HUES64 (cell line): ENCODE results near the gene CMSS1.

Source experiments
- H3K27ac ChIP-seq: 2 replicates; pipeline ENCODE4 v1.7.0; 2013; ENCODE audit warnings: low read depth, low read length, inconsistent platforms
- H3K27me3 ChIP-seq: 2 replicates; pipeline ENCODE4 v1.6.1; 2013; ENCODE audit warnings: mild to moderate bottlenecking, low read length; ENCODE audit not compliant: insufficient read depth
- H3K36me3 ChIP-seq: 2 replicates; pipeline ENCODE4 v1.6.1; 2013; ENCODE audit warnings: mild to moderate bottlenecking, low read length; ENCODE audit not compliant: insufficient read depth
- H3K4me1 ChIP-seq: 2 replicates; pipeline ENCODE4 v1.6.1; 2013; ENCODE audit warnings: mild to moderate bottlenecking, low read length, moderate library complexity; ENCODE audit not compliant: insufficient read depth
- H3K4me3 ChIP-seq: 2 replicates; pipeline ENCODE4 v1.5.1; 2013; ENCODE audit warnings: mild to moderate bottlenecking, low read length, moderate library complexity
- H3K9ac ChIP-seq: 2 replicates; pipeline ENCODE4 v1.6.1; 2013; ENCODE audit warnings: mild to moderate bottlenecking, low read depth, low read length
- H3K9me3 ChIP-seq: 2 replicates; pipeline ENCODE4 v1.6.1; 2013; ENCODE audit warnings: low read depth, low read length; ENCODE audit not compliant: insufficient read depth
- WGBS: fragments of 150-250, 120-280 bp; methylation state at CpG from one replicate; pipeline ENCODE4 v1.1.7; 2013; ENCODE audit warnings: missing lambda C conversion rate; 5-methylcytosine and 5-hydroxymethylcytosine counted together

Gene CMSS1

DNA sequence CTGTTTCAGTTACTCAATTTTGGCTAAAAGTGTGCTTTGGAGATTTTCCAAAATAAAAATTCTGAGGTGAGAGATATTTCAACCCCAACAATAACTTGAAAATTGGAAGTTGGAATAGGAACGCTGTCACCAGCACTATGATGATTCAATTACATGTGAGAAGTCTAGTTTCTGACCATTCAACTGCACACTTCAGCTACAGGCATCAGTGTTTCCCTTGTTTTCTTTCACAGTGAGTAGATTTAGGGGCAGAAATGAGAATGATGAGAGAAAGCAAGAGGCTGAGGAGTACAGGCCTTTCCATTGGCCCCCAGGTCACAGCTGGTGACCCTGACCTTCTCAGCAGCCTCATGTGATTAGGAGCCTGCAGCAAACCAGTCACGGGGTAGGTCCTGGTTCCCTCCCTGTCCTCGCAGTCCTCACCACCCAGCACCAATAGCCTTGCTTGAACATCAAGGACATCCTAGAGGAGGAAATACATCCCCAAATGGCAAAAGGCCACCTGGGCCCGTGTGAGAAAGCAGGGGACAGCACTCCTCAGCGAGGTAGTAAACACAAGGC lies 306.6 kb downstream of the CMSS1 start:
- Histone ChIP-seq H3K27me3 (no peaks in the 10 kb centered on the region), H3K9me3 (no peaks in the 10 kb centered on the region), H3K36me3 (no peaks in the 10 kb centered on the region), H3K9ac (no peak overlapping the region), H3K27ac (no peak overlapping the region), H3K4me3 (no peak overlapping the region), H3K4me1 (peaks cover 8% of the 10 kb centered on the region; the same call in 1 of the 2 replicates)
- WGBS, result 91% methylated on average over 5 of the region's 5 CpGs

GRCh38 chr3:100125161-100125938 lies 307.7 kb downstream of the CMSS1 start:
- 90% methylated on average over 5 of the region's 5 CpGs for WGBS
- Histone ChIP-seq H3K27ac (no peak overlapping the region), H3K9ac (no peak overlapping the region)

DNA sequence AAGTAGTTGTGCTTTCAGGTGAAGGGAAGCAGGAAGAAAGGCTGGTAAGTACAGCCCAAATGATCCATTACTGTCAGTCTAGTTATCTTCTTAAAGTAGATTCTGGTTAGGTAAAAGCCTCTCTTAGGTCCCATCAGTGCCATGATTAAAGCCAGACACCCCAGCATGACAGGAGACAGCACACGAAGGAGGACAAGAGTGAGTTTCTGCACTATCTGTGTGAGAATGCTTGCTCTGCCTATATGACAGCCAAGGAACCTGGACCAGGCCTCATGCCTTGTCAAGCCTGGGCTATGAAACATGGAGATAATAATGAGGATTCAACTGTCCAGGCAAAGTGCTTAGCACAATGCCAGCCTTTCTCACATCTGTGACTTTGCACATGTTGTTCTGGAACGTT lies 310.1 kb downstream of the CMSS1 start:
- 91% methylated on average over 2 of the region's 2 CpGs for WGBS
- Histone ChIP-seq H3K9ac (no peak overlapping the region), H3K4me1 (0 out of 2 replicates have a peak, but pooled peaks cover 2% of the 10 kb centered on the region), H3K27ac (no peak overlapping the region), H3K9me3 (no peaks in the 10 kb centered on the region), H3K36me3 (no peaks in the 10 kb centered on the region), H3K27me3 (no peaks in the 10 kb centered on the region), H3K4me3 (no peak overlapping the region)

More at GRCh38 chr3:100125161-100125938, 307.7 kb downstream of the CMSS1 start:
- Histone ChIP-seq H3K36me3 (no peaks in the 10 kb centered on the region), H3K4me3 (no peak overlapping the region), H3K27me3 (no peaks in the 10 kb centered on the region), H3K4me1 (peaks cover 8% of the 10 kb centered on the region; the same call in 1 of the 2 replicates), H3K9me3 (no peaks in the 10 kb centered on the region)

DNA sequence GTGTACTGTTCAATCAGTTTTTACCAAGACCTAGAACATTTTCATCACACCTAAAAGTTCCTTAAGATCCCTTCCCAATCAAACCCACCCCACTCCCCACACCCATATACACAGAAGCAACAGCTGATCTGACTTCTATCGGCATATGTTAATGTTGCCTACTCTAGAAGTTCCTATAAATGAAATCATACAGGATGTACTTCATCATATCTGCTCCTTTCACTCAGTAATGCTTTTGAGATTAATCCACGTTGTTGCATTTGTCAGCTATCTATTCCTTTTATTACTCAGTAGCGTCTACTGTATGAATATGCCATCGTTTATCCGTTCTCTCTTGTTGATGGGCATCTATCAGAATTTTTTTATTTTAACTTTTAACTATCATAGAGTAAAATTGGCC lies 310.9 kb downstream of the CMSS1 start:
- WGBS, result 93% methylated on average over 5 of the region's 5 CpGs
- H3K27me3 ChIP-seq, result no peaks in the 10 kb centered on the region
- H3K9ac ChIP-seq, result no peak overlapping the region
- H3K36me3 ChIP-seq, result no peaks in the 10 kb centered on the region
- no peak overlapping the region for H3K27ac ChIP-seq
- no peaks in the 10 kb centered on the region for H3K9me3 ChIP-seq
- no peaks in the 10 kb centered on the region for H3K4me1 ChIP-seq
- H3K4me3 ChIP-seq, result no peak overlapping the region

DNA sequence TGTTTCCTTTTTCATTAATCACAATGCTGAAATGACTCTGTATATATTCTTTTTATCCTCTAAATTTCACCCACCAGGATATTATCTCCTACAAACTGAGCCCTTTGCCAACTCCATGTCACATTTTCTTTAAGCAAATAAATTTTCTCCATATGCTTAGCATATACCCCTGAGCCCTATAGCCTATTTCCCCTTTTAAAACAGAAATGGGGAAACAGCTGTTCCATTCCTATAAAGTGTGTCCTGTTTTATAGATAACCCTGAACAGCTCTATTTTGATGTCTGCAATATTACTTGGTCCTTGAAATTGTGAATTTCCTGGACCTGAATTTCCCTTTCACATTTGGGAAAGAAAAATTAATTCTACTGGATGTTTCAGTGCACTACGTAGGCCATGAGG lies 312.3 kb downstream of the CMSS1 start:
- H3K27me3 ChIP-seq, result no peaks in the 10 kb centered on the region
- H3K9me3 ChIP-seq, result no peaks in the 10 kb centered on the region
- H3K27ac ChIP-seq, result no peak overlapping the region
- H3K9ac ChIP-seq, result no peak overlapping the region
- no peaks in the 10 kb centered on the region for H3K4me1 ChIP-seq
- no peaks in the 10 kb centered on the region for H3K36me3 ChIP-seq
- H3K4me3 ChIP-seq, result no peak overlapping the region
- WGBS, result 100% methylated on average over 1 of the region's 1 CpG

DNA sequence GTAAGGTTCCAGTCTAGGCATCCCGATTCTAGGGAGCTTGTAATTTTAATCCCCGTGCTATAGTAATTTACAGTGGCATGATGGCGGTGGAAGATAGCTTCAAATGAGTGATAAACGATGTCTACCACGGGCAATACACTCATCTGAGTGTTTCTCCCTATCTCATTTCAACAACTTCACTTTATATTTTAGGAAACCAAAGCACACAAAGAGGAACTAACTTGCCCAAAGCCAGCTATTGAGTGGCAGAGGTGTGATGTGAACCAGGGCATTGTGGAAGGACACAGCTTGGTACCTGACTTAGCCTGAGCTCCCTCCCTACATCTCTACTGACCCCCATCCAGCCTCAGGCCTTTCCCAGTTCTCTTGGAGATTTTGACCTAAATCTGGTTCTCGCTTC lies 313.6 kb downstream of the CMSS1 start:
- no peak overlapping the region for H3K9ac ChIP-seq
- WGBS, result 89% methylated on average over 6 of the region's 6 CpGs
- no peaks in the 10 kb centered on the region for H3K27me3 ChIP-seq
- H3K4me3 ChIP-seq, result no peak overlapping the region
- H3K27ac ChIP-seq, result no peak overlapping the region
- H3K36me3 ChIP-seq, result no peaks in the 10 kb centered on the region
- no peaks in the 10 kb centered on the region for H3K9me3 ChIP-seq
- no peaks in the 10 kb centered on the region for H3K4me1 ChIP-seq

- H3K4me1 ChIP-seq, result no peaks in the 10 kb centered on the region
- H3K9me3 ChIP-seq, result no peaks in the 10 kb centered on the region
- H3K9ac ChIP-seq, result no peak overlapping the region
- no peaks in the 10 kb centered on the region for H3K27me3 ChIP-seq
- WGBS, result 100% methylated on average over 1 of the region's 1 CpG
- no peak overlapping the region for H3K4me3 ChIP-seq
- H3K36me3 ChIP-seq, result no peaks in the 10 kb centered on the region
- no peak overlapping the region for H3K27ac ChIP-seq
Observed at GRCh38 chr3:100136921-100137320, 319.3 kb downstream of the CMSS1 start.

- no peaks in the 10 kb centered on the region for H3K4me1 ChIP-seq
- H3K4me3 ChIP-seq, result no peak overlapping the region
- H3K9ac ChIP-seq, result no peak overlapping the region
- peaks cover 12% of the 10 kb centered on the region; the same call in 1 of the 2 replicates for H3K9me3 ChIP-seq
- 100% methylated on average over 1 of the region's 1 CpG for WGBS
- H3K27me3 ChIP-seq, result no peaks in the 10 kb centered on the region
- no peak overlapping the region for H3K27ac ChIP-seq
- H3K36me3 ChIP-seq, result no peaks in the 10 kb centered on the region
Observed at GRCh38 chr3:100140976-100141375, 323.3 kb downstream of the CMSS1 start.

- Histone ChIP-seq H3K4me1 (no peaks in the 10 kb centered on the region), H3K27ac (no peak overlapping the region), H3K9ac (no peak overlapping the region), H3K36me3 (no peaks in the 10 kb centered on the region), H3K27me3 (no peaks in the 10 kb centered on the region), H3K4me3 (no peak overlapping the region), H3K9me3 (peaks cover 12% of the 10 kb centered on the region; the same call in 1 of the 2 replicates)
- WGBS, result 90% methylated on average over 1 of the region's 1 CpG
Observed at GRCh38 chr3:100141586-100141985, 323.9 kb downstream of the CMSS1 start.

GRCh38 chr3:100144255-100144866 lies 326.7 kb downstream of the CMSS1 start:
- Histone ChIP-seq H3K4me3 (no peak overlapping the region), H3K9ac (no peak overlapping the region), H3K36me3 (peaks cover 5% of the 10 kb centered on the region), H3K27ac (no peak overlapping the region), H3K27me3 (no peaks in the 10 kb centered on the region), H3K9me3 (peaks cover 12% of the 10 kb centered on the region; the same call in 1 of the 2 replicates), H3K4me1 (no peaks in the 10 kb centered on the region)
- WGBS, result 89% methylated on average over 1 of the region's 1 CpG

- no peak overlapping the region for H3K9ac ChIP-seq
- H3K4me1 ChIP-seq, result no peaks in the 10 kb centered on the region
- H3K27ac ChIP-seq, result no peak overlapping the region
- 99% methylated on average over 2 of the region's 2 CpGs for WGBS
- peaks cover 10% of the 10 kb centered on the region for H3K36me3 ChIP-seq
- no peaks in the 10 kb centered on the region for H3K27me3 ChIP-seq
- no peak overlapping the region for H3K4me3 ChIP-seq
- no peaks in the 10 kb centered on the region for H3K9me3 ChIP-seq
Observed at GRCh38 chr3:100149130-100149529, 331.5 kb downstream of the CMSS1 start.
